ENCODE data around the gene RENBP.

Gene RENBP

GRCh38 chrX:153954558-153955227 is 10.2 kb upstream of the RENBP start:
- DNase-seq (ENCODE audit: low read depth, low spot score) = no peak

GRCh38 chrX:153953892-153954557 is 9.6 kb upstream of the RENBP start:
- DNase-seq (ENCODE audit: low read depth, low spot score) = no peak

GRCh38 chrX:153953342-153953830 is 8.9 kb upstream of the RENBP start:
- peak; percentile 51 for DNase-seq (ENCODE audit: low read depth, low spot score)

GRCh38 chrX:153952373-153953026 is 8.1 kb upstream of the RENBP start:
- DNase-seq (ENCODE audit: low read depth, low spot score) = no peak

- DNase-seq (ENCODE audit: low read depth, low spot score) = no peak
These were observed 7.4 kb upstream of the RENBP start for GRCh38 chrX:153951683-153952372.

GRCh38 chrX:153950127-153950526 is 5.7 kb upstream of the RENBP start:
- no peak for DNase-seq (ENCODE audit: low read depth, low spot score)

- DNase-seq (ENCODE audit: low read depth, low spot score) = no peak
These were observed 4.7 kb upstream of the RENBP start for GRCh38 chrX:153948847-153949805.

- no peak for DNase-seq (ENCODE audit: low read depth, low spot score)
These were observed 3.6 kb upstream of the RENBP start for GRCh38 chrX:153948002-153948466.

- DNase-seq (ENCODE audit: low read depth, low spot score) = peak; percentile 60
These were observed 2.7 kb upstream of the RENBP start for GRCh38 chrX:153947009-153947769.

GRCh38 chrX:153945956-153946943 is 1.8 kb upstream of the RENBP start:
- no peak for DNase-seq (ENCODE audit: low read depth, low spot score)

GRCh38 chrX:153944800-153945150 is 332 bp upstream of the RENBP start:
- DNase-seq (ENCODE audit: low read depth, low spot score) = no peak

GRCh38 chrX:153941336-153942252 is 2.8 kb downstream of the RENBP start:
- no peak for DNase-seq (ENCODE audit: low read depth, low spot score)

- DNase-seq (ENCODE audit: low read depth, low spot score) = no peak
These were observed 4.9 kb downstream of the RENBP start for GRCh38 chrX:153939573-153939972.

GRCh38 chrX:153938226-153938786 is 6.1 kb downstream of the RENBP start:
- DNase-seq (ENCODE audit: low read depth, low spot score) = no peak

GRCh38 chrX:153937056-153937455 is 7.4 kb downstream of the RENBP start:
- no peak for DNase-seq (ENCODE audit: low read depth, low spot score)

- DNase-seq (ENCODE audit: low read depth, low spot score) = no peak
These were observed 9.1 kb downstream of the RENBP start for GRCh38 chrX:153935326-153935851.

GRCh38 chrX:153934762-153935325 is 9.6 kb downstream of the RENBP start, which contains the start of gene NAA10:
NAA10 (minus strand) TSS chrX:153935037; CDS start chrX:153934904, 133 bp downstream.
- no peak for DNase-seq (ENCODE audit: low read depth, low spot score)
